Measurements from ENCODE around the gene LST1. TPM values are rescaled to one million over a fixed set of nuclear protein-coding genes. Genes with fewer than 3 reads are reported as not detected.

The LST1 gene
- polyA plus RNA-seq, 4 donors, result 4.2 to 6.2 (median 5.0) TPM

DNA sequence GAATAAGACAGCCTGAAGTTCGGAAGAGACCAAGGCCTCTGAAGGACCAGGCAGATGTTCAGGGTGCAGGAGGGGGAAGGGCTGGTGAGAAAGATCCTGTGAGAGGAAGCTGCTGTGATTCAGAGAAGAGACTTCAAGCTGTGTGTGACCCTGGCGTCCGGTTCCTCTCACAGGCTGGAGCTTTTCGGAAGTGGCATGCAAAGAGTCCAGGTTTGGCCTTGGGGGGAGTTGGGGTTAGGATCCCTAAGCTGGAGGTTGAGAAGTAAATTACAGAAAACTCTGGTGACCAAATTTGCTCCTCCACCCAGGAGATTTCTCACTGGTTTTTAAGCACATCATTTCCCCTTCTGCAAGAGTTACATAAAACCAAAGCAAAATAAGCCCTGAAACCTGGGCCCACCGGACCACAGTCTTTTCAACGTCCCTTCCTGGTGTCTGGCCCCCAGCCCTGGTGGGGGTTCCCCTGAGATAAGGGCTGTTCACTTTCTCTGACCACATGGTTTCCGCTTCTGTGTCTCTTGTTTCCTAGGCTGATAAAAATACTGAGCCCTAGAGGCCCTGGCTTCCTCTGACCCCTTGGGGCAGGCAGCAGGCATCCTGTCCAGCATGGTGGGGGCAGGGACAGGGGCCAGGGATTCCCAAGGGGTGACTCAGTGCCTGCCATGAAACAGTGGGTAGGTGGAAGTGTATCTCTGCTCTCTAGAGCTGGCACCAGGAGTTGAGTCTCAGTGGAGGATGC, 25.9 kb upstream of the LST1 start:
- no peak for DNase-seq (ENCODE audit: low read depth in 4 of 4, low spot score in 2 of 4)

DNA sequence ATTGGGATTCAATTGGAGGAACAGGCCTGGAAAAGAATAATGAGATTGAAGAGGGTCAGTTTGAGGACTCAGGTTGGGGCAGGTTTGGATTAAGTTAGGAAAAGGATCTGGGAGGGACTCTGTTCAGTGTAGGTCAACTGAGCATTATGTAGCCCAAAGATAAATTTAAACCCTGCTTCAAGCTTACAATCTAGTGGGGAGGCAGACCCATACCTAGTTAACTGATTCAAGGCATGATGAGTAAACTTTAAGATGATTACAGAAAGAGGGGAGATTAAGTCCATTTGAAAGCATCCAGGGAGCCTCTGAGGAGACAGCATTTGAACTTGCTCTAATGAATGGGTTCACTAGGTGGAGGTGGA, 25.4 kb upstream of the LST1 start:
- DNase-seq (ENCODE audit: low read depth in 4 of 4, low spot score in 2 of 4), result no peak

DNA sequence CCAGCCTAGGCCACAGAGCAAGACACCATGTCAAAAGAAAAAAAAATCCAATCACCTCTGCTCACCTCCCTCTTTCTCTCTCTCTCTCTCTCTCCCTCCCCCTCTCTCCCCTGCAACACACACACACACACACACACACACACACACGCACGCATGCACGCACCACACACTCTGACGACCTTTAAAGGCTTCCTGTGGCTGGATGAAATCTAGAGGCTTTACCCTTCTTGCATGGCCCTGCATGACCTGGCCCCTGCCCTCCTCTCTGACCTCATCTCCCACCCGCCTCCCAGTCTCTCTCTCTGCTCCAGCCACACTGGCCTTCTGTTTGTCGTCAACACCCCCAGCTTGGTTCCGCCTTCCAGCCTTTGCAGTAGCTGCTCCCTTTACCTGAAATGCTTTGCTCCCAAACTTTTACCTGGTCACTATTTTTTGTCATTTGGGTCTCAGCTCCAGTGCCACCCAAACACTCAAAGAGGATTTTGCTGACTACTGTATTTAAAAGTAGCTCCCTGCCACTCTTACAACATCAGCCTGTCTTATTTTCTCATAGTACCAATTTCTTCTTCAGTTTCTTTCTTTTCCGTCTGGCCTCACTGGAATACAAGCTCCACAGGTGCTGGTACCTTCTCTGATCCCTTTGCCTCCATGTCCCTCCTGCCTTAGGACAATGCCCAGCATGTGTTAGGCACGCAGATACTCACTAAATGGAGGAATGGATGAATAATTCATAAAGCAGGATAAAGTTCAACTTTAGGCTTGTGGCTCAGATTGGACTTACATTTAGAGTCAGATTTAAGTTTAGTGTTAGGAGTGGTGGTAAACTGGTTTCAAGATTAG, 18.3 kb upstream of the LST1 start:
- DNase-seq (ENCODE audit: low read depth in 4 of 4, low spot score in 2 of 4), result no peak

DNA sequence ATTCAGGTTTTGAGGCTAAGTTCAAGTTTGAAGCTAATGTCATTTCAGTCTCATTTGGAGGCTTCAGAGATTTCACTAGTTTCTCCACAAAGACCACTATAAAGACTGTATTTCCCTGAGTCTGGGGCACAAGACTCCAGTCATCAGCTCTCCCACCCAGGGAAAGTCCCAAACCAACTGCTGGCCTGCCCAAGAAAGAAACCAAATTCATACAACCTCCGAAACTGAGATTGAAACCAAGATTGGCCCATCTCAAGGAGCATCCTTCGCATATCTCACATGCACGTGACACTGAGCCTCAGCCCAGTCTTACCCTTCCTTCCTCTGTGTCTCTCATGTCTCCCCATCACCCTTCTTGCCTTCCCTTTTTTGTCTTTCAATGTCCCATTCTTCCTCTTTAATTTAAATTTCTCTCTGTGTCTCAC, 17.5 kb upstream of the LST1 start:
- DNase-seq (ENCODE audit: low read depth in 4 of 4, low spot score in 2 of 4), result no peak

DNA sequence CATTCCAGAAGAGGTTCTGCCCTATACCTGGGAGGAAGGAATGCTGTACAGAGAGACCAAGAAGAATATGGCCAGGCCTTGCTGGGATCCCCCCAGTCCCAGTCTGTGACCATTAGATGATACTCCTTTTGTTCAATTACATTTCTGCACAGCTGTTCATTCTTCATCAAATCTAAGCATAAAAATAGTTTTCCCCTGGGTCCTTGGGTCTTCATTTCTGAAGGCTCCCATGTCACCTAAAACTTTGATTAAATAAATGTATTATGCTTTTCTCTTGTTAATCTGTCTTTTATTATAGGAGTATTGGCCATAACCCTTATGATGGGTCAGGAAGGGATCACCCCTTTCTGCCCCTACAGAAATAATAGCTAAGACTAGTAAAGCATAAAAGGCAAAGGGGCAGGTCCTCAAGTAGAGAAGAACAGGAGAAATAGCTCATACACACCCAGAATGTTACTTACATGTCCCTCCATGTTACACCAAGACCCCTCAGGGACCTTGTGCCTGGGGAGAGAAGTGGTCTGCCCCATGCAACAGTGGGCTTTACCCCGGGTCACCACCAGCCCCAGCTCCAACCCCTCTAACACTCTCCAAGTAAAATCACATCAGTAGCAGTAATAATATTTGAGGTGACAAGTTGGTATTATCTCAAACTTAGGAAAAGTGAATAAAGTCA, 16.1 kb upstream of the LST1 start:
- no peak for DNase-seq (ENCODE audit: low read depth in 4 of 4, low spot score in 2 of 4)

DNA sequence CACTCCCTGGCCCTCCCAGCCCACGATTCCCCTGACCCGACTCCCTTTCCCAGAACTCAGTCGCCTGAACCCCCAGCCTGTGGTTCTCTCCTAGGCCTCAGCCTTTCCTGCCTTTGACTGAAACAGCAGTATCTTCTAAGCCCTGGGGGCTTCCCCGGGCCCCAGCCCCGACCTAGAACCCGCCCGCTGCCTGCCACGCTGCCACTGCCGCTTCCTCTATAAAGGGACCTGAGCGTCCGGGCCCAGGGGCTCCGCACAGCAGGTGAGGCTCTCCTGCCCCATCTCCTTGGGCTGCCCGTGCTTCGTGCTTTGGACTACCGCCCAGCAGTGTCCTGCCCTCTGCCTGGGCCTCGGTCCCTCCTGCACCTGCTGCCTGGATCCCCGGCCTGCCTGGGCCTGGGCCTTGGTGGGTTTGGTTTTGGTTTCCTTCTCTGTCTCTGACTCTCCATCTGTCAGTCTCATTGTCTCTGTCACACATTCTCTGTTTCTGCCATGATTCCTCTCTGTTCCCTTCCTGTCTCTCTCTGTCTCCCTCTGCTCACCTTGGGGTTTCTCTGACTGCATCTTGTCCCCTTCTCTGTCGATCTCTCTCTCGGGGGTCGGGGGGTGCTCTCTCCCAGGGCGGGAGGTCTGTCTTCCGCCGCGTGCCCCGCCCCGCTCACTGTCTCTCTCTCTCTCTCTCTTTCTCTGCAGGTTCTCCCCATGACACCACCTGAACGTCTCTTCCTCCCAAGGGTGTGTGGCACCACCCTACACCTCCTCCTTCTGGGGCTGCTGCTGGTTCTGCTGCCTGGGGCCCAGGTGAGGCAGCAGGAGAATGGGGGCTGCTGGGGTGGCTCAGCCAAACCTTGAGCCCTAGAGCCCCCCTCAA, 13.8 kb upstream of the LST1 start, which contains the start of gene LTA:
LTA (plus strand) TSS at position 249 of the 871 bp plus-strand sequence; CDS start at position 703, 454 bp downstream.
- DNase-seq (ENCODE audit: low read depth in 4 of 4, low spot score in 2 of 4), result no peak

DNA sequence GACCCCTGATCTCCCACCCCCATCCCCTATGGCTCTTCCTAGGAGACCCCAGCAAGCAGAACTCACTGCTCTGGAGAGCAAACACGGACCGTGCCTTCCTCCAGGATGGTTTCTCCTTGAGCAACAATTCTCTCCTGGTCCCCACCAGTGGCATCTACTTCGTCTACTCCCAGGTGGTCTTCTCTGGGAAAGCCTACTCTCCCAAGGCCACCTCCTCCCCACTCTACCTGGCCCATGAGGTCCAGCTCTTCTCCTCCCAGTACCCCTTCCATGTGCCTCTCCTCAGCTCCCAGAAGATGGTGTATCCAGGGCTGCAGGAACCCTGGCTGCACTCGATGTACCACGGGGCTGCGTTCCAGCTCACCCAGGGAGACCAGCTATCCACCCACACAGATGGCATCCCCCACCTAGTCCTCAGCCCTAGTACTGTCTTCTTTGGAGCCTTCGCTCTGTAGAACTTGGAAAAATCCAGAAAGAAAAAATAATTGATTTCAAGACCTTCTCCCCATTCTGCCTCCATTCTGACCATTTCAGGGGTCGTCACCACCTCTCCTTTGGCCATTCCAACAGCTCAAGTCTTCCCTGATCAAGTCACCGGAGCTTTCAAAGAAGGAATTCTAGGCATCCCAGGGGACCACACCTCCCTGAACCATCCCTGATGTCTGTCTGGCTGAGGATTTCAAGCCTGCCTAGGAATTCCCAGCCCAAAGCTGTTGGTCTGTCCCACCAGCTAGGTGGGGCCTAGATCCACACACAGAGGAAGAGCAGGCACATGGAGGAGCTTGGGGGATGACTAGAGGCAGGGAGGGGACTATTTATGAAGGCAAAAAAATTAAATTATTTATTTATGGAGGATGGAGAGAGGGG, 12.6 kb upstream of the LST1 start:
- no peak for DNase-seq (ENCODE audit: low read depth in 4 of 4, low spot score in 2 of 4)

DNA sequence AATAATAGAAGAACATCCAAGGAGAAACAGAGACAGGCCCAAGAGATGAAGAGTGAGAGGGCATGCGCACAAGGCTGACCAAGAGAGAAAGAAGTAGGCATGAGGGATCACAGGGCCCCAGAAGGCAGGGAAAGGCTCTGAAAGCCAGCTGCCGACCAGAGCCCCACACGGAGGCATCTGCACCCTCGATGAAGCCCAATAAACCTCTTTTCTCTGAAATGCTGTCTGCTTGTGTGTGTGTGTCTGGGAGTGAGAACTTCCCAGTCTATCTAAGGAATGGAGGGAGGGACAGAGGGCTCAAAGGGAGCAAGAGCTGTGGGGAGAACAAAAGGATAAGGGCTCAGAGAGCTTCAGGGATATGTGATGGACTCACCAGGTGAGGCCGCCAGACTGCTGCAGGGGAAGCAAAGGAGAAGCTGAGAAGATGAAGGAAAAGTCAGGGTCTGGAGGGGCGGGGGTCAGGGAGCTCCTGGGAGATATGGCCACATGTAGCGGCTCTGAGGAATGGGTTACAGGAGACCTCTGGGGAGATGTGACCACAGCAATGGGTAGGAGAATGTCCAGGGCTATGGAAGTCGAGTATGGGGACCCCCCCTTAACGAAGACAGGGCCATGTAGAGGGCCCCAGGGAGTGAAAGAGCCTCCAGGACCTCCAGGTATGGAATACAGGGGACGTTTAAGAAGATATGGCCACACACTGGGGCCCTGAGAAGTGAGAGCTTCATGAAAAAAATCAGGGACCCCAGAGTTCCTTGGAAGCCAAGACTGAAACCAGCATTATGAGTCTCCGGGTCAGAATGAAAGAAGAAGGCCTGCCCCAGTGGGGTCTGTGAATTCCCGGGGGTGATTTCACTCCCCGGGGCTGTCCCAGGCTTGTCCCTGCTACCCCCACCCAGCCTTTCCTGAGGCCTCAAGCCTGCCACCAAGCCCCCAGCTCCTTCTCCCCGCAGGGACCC, 11.7 kb upstream of the LST1 start:
- no peak for DNase-seq (ENCODE audit: low read depth in 4 of 4, low spot score in 2 of 4)

DNA sequence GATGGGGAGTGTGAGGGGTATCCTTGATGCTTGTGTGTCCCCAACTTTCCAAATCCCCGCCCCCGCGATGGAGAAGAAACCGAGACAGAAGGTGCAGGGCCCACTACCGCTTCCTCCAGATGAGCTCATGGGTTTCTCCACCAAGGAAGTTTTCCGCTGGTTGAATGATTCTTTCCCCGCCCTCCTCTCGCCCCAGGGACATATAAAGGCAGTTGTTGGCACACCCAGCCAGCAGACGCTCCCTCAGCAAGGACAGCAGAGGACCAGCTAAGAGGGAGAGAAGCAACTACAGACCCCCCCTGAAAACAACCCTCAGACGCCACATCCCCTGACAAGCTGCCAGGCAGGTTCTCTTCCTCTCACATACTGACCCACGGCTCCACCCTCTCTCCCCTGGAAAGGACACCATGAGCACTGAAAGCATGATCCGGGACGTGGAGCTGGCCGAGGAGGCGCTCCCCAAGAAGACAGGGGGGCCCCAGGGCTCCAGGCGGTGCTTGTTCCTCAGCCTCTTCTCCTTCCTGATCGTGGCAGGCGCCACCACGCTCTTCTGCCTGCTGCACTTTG, 10.7 kb upstream of the LST1 start, which contains the start of gene TNF:
TNF (plus strand) TSS at position 231 of the 567 bp plus-strand sequence; CDS start at position 408, 177 bp downstream.
- DNase-seq (ENCODE audit: low read depth in 4 of 4, low spot score in 2 of 4), result no peak

DNA sequence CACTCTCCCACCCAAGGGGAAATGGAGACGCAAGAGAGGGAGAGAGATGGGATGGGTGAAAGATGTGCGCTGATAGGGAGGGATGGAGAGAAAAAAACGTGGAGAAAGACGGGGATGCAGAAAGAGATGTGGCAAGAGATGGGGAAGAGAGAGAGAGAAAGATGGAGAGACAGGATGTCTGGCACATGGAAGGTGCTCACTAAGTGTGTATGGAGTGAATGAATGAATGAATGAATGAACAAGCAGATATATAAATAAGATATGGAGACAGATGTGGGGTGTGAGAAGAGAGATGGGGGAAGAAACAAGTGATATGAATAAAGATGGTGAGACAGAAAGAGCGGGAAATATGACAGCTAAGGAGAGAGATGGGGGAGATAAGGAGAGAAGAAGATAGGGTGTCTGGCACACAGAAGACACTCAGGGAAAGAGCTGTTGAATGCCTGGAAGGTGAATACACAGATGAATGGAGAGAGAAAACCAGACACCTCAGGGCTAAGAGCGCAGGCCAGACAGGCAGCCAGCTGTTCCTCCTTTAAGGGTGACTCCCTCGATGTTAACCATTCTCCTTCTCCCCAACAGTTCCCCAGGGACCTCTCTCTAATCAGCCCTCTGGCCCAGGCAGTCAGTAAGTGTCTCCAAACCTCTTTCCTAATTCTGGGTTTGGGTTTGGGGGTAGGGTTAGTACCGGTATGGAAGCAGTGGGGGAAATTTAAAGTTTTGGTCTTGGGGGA, 10.0 kb upstream of the LST1 start:
- DNase-seq (ENCODE audit: low read depth in 4 of 4, low spot score in 2 of 4), result no peak

DNA sequence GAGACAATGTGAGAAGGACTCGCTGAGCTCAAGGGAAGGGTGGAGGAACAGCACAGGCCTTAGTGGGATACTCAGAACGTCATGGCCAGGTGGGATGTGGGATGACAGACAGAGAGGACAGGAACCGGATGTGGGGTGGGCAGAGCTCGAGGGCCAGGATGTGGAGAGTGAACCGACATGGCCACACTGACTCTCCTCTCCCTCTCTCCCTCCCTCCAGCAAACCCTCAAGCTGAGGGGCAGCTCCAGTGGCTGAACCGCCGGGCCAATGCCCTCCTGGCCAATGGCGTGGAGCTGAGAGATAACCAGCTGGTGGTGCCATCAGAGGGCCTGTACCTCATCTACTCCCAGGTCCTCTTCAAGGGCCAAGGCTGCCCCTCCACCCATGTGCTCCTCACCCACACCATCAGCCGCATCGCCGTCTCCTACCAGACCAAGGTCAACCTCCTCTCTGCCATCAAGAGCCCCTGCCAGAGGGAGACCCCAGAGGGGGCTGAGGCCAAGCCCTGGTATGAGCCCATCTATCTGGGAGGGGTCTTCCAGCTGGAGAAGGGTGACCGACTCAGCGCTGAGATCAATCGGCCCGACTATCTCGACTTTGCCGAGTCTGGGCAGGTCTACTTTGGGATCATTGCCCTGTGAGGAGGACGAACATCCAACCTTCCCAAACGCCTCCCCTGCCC, 9.0 kb upstream of the LST1 start:
- DNase-seq (ENCODE audit: low read depth in 4 of 4, low spot score in 2 of 4), result no peak

DNA sequence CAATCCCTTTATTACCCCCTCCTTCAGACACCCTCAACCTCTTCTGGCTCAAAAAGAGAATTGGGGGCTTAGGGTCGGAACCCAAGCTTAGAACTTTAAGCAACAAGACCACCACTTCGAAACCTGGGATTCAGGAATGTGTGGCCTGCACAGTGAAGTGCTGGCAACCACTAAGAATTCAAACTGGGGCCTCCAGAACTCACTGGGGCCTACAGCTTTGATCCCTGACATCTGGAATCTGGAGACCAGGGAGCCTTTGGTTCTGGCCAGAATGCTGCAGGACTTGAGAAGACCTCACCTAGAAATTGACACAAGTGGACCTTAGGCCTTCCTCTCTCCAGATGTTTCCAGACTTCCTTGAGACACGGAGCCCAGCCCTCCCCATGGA, 8.5 kb upstream of the LST1 start:
- DNase-seq (ENCODE audit: low read depth in 4 of 4, low spot score in 2 of 4), result no peak

DNA sequence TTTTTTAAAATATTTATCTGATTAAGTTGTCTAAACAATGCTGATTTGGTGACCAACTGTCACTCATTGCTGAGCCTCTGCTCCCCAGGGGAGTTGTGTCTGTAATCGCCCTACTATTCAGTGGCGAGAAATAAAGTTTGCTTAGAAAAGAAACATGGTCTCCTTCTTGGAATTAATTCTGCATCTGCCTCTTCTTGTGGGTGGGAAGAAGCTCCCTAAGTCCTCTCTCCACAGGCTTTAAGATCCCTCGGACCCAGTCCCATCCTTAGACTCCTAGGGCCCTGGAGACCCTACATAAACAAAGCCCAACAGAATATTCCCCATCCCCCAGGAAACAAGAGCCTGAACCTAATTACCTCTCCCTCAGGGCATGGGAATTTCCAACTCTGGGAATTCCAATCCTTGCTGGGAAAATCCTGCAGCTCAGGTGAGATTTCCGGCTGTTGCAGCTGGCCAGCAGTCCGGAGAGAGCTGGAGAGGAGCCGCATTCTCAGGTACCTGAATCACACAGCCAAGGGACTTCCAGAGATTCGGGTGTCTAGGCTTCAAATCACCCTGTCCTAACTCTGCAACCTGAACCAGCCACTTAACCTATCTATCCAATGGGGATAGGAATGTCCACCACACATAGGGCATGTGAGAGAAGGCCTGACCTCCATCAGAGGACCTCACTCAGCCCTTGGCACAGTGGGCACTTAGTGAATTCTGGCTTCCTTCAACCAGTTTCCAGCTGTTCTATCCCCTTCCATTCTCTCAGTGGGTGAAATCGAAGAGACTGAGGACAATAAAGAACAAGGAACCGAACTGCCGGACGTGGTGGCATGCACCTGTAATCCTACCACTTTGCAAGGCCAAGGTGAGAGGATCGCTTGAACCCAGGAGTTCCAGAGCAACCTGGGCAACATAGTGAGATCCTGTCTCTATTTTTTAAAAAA, 7.6 kb upstream of the LST1 start:
- no peak for DNase-seq (ENCODE audit: low read depth in 4 of 4, low spot score in 2 of 4)

DNA sequence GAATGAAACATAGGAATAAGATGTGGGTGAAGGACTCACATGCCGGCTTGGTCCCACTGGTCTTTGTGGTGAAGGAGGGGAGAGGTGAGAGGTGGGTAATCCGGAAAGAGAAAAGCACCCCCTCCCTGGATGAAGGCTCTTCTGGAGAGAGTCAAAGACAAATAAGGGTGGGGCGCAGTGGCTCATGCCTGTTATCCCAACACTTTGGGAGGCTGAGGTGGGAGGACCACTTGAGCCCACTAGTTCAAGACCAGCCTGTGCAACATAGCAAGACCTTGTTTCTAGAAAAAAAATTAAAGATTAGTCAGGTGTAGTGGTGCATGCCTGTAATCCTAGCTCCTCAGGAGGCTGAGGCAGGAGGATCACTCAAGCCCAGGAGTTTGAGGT, 7.0 kb upstream of the LST1 start:
- no peak for DNase-seq (ENCODE audit: low read depth in 4 of 4, low spot score in 2 of 4)

DNA sequence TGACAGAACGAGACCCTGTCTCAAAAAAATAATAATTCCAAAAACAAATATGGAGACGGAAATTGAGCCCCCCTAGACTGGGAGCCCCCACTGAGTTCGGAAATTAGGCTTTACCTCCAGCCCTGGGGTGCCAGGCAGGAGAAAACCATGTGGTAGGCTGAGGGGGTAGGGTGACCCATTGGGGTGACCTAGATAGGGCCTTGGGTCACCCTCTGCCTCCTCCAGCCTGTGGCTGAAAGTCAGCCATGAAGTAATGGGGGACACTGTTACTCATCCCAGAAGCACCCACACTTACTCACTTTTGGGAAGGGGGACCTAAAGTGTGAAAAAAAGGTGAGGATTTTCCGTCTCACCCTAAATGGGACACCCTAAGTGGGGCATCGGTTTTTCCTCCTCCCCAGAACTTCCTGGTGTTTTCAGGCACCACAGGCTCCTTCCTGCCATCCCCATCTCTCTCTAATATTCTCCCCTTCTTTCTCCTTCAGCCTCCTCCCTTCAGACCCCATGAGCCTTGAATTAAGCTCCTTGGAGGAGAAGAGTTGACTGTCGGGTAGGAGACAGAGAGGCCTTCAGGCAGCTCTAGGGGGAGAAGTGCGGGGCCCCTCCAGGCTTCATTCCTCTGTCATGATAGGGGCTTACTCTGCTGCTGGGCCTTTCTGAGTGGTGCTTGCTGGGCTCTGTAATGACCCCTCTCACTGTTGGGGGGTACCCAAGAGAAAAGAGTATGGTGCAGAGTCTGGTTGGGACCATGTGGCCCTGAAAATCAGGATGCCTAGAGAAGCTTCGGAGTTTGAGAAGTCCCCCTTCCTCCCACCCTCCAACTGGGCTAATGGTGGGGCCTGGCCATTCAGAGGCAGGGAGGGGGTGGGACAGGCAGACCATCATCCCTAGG, 6.3 kb upstream of the LST1 start:
- no peak for DNase-seq (ENCODE audit: low read depth in 4 of 4, low spot score in 2 of 4)

All from left renal cortex interstitium (tissue), 4 donors.